Measurements from ENCODE around the gene C5orf46.

The C5orf46 gene

DNA sequence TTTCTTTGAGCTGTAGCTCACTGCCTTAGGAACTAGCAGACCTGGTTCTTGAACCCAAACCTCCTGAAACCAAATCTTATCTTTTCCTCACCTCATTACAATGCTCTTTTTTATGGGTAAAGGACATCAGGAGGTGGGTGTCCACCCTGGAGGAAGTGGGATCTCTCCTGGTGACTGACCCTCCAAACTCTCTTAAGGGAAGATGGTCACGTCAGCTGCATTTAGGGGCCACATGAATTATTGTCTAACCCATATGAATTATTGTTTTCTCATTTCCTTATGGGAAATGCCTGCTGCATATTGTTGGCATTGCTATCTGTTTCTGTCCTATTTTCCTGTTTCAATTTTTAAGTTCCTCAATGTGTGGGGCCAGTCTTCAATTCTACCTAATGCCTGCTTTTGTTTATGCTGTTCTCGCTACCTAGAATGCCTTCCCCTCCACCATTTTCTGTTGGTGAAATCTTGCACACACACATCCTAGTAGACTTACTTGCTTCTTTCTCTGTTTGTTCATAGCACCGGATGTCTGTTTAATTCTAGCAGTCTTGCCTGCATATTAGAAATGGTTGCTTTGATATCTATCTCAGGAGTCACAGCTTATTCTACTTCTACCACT lies 52.9 kb downstream of the C5orf46 start:
- Histone ChIP-seq H3K4me1 (ENCODE audit: low read length) (no peaks in the 10 kb centered on the region), H3K4me3 (ENCODE audit: low read length) (no peak overlapping the region), H3K9me3 (ENCODE audit: insufficient read depth, low read length) (no peaks in the 10 kb centered on the region), H4K20me1 (ENCODE audit: insufficient read depth, low read length) (no peaks in the 10 kb centered on the region), H2AFZ (ENCODE audit: low read depth, low read length) (no peak overlapping the region), H3K36me3 (replicated peaks; ENCODE audit: low read depth, low read length) (no peaks in the 10 kb centered on the region), H3K9ac (ENCODE audit: low read length) (no peak overlapping the region), H3K27ac (ENCODE audit: low read length) (no peak overlapping the region), H3K27me3 (ENCODE audit: low read depth, low read length) (no peaks in the 10 kb centered on the region; the same call in 1 of the 2 replicates), H3K79me2 (ENCODE audit: low read length) (no peaks in the 10 kb centered on the region), H3K4me2 (ENCODE audit: low read length) (no peak overlapping the region)
- TF ChIP-seq, protein P1, sequence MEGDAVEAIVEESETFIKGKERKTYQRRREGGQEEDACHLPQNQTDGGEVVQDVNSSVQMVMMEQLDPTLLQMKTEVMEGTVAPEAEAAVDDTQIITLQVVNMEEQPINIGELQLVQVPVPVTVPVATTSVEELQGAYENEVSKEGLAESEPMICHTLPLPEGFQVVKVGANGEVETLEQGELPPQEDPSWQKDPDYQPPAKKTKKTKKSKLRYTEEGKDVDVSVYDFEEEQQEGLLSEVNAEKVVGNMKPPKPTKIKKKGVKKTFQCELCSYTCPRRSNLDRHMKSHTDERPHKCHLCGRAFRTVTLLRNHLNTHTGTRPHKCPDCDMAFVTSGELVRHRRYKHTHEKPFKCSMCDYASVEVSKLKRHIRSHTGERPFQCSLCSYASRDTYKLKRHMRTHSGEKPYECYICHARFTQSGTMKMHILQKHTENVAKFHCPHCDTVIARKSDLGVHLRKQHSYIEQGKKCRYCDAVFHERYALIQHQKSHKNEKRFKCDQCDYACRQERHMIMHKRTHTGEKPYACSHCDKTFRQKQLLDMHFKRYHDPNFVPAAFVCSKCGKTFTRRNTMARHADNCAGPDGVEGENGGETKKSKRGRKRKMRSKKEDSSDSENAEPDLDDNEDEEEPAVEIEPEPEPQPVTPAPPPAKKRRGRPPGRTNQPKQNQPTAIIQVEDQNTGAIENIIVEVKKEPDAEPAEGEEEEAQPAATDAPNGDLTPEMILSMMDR (IDR thresholded peaks at IDR 0.05; ENCODE audit: low read depth, low read length) = no peak
- no peak for TF ChIP-seq EZH2phosphoT487 (IDR thresholded peaks at IDR 0.05; ENCODE audit: low read depth)

DNA sequence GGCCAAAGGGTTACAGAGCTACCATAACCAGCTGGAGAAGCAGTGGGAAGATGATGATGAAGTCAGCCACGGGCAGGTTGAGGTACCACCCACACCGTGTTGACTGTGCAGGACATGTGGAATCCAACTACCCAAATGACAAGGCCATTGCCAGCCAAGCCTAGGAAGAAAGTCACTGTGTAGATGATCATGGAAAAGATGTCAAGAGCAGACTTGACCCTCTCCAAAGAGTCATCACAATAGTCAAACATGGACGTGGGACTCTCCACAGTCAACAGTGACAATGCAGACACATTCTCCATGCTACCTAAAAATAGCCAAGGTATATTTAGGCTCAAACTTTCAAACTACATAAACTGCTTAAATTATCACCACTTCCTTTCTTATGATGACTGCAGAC lies 54.0 kb downstream of the C5orf46 start:
- Histone ChIP-seq H3K9ac (ENCODE audit: low read length) (no peak overlapping the region), H3K36me3 (replicated peaks; ENCODE audit: low read depth, low read length) (no peaks in the 10 kb centered on the region), H3K27ac (ENCODE audit: low read length) (no peak overlapping the region), H3K4me1 (ENCODE audit: low read length) (no peaks in the 10 kb centered on the region), H4K20me1 (ENCODE audit: insufficient read depth, low read length) (no peaks in the 10 kb centered on the region), H3K4me3 (ENCODE audit: low read length) (no peak overlapping the region), H3K79me2 (ENCODE audit: low read length) (no peaks in the 10 kb centered on the region), H2AFZ (ENCODE audit: low read depth, low read length) (no peak overlapping the region), H3K27me3 (ENCODE audit: low read depth, low read length) (peaks cover 2% of the 10 kb centered on the region; the same call in 1 of the 2 replicates), H3K4me2 (ENCODE audit: low read length) (no peak overlapping the region), H3K9me3 (ENCODE audit: insufficient read depth, low read length) (no peaks in the 10 kb centered on the region)
- TF ChIP-seq, protein P1 (IDR thresholded peaks at IDR 0.05; ENCODE audit: low read depth, low read length) = no peak
- TF ChIP-seq EZH2phosphoT487 (IDR thresholded peaks at IDR 0.05; ENCODE audit: low read depth) = no peak

DNA sequence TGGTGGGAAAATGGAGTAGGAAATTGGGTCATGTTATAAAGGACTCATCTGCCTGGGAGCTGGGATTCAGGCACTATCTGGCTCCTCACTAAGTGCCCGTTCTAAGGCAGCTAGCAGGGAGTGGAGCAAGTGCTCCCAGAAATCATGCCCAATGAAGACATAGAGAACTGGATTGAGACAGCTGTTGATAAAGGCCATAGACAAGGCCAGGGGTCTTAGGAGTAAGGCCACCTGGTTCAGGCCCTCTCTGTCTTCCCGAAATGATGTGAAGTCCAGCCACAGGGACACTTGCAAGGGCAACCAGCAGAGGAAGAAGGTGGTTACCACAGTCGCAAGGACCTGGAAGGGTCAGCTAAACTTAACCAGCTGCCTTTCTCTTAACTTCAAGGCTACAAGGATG lies 54.8 kb downstream of the C5orf46 start:
- no peaks in the 10 kb centered on the region for H3K79me2 ChIP-seq (ENCODE audit: low read length)
- no peaks in the 10 kb centered on the region for H3K36me3 ChIP-seq (replicated peaks; ENCODE audit: low read depth, low read length)
- H2AFZ ChIP-seq (ENCODE audit: low read depth, low read length) = no peak overlapping the region
- no peak overlapping the region for H3K9ac ChIP-seq (ENCODE audit: low read length)
- TF ChIP-seq EZH2phosphoT487 (IDR thresholded peaks at IDR 0.05; ENCODE audit: low read depth) = no peak
- TF ChIP-seq, protein P1 (IDR thresholded peaks at IDR 0.05; ENCODE audit: low read depth, low read length) = no peak
- no peak overlapping the region for H3K27ac ChIP-seq (ENCODE audit: low read length)
- H3K4me2 ChIP-seq (ENCODE audit: low read length) = no peak overlapping the region
- no peaks in the 10 kb centered on the region for H3K9me3 ChIP-seq (ENCODE audit: insufficient read depth, low read length)
- no peaks in the 10 kb centered on the region for H3K4me1 ChIP-seq (ENCODE audit: low read length)
- H3K4me3 ChIP-seq (ENCODE audit: low read length) = no peak overlapping the region
- no peaks in the 10 kb centered on the region for H4K20me1 ChIP-seq (ENCODE audit: insufficient read depth, low read length)
- peaks cover 7% of the 10 kb centered on the region; the same call in 1 of the 2 replicates for H3K27me3 ChIP-seq (ENCODE audit: low read depth, low read length)

DNA sequence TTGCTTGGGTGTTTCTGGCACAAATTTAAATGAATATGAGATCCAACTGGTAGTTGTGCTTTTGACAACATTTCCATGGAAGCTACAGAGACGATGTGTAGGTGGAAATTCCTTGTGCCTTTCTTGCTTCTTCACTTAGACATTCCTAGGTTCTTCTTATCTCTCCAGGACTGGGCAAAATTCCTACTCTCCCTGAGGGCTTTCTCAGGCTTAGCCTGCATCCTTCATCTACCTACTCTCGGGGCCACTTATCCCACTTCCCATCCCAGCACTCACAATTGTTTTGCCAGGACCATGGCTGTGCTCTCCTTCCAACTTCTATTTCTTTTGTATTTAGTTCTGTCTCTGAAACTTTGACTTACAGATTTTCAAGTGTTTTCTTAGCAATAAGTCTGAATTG lies 57.1 kb downstream of the C5orf46 start:
- TF ChIP-seq EZH2phosphoT487 (IDR thresholded peaks at IDR 0.05; ENCODE audit: low read depth) = no peak
- TF ChIP-seq, protein P1 (IDR thresholded peaks at IDR 0.05; ENCODE audit: low read depth, low read length) = no peak
- Histone ChIP-seq H3K27me3 (ENCODE audit: low read depth, low read length) (peaks cover 7% of the 10 kb centered on the region; the same call in 1 of the 2 replicates), H3K4me1 (ENCODE audit: low read length) (no peaks in the 10 kb centered on the region), H2AFZ (ENCODE audit: low read depth, low read length) (no peak overlapping the region), H3K4me2 (ENCODE audit: low read length) (no peak overlapping the region), H3K9me3 (ENCODE audit: insufficient read depth, low read length) (no peaks in the 10 kb centered on the region), H4K20me1 (ENCODE audit: insufficient read depth, low read length) (no peaks in the 10 kb centered on the region), H3K9ac (ENCODE audit: low read length) (no peak overlapping the region), H3K36me3 (replicated peaks; ENCODE audit: low read depth, low read length) (no peaks in the 10 kb centered on the region), H3K79me2 (ENCODE audit: low read length) (no peaks in the 10 kb centered on the region), H3K27ac (ENCODE audit: low read length) (no peak overlapping the region), H3K4me3 (ENCODE audit: low read length) (no peak overlapping the region)

Measured in OCI-LY3 (cell line).